ENCODE measurements around the gene PTGFR.

GRCh38 chr1:78541479-78541878, 50.7 kb downstream of the PTGFR start:
- TF ChIP-seq, protein P1, sequence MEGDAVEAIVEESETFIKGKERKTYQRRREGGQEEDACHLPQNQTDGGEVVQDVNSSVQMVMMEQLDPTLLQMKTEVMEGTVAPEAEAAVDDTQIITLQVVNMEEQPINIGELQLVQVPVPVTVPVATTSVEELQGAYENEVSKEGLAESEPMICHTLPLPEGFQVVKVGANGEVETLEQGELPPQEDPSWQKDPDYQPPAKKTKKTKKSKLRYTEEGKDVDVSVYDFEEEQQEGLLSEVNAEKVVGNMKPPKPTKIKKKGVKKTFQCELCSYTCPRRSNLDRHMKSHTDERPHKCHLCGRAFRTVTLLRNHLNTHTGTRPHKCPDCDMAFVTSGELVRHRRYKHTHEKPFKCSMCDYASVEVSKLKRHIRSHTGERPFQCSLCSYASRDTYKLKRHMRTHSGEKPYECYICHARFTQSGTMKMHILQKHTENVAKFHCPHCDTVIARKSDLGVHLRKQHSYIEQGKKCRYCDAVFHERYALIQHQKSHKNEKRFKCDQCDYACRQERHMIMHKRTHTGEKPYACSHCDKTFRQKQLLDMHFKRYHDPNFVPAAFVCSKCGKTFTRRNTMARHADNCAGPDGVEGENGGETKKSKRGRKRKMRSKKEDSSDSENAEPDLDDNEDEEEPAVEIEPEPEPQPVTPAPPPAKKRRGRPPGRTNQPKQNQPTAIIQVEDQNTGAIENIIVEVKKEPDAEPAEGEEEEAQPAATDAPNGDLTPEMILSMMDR (conservative IDR thresholded peaks at IDR 0.05) = no peak
- no peak for TF ChIP-seq ZFX (IDR thresholded peaks at IDR 0.05)

Data from C4-2B (cell line).